ENCODE measurements around the gene ALX3. TPM values are rescaled to one million over a fixed set of nuclear protein-coding genes. Genes with fewer than 3 reads are reported as not detected.
A peak's percentile ranks its signal among the peaks of the same experiment; 100 is the strongest.

The ALX3 gene
- total RNA-seq, 1 donor from 2014 or later, result 2.8 TPM

DNA sequence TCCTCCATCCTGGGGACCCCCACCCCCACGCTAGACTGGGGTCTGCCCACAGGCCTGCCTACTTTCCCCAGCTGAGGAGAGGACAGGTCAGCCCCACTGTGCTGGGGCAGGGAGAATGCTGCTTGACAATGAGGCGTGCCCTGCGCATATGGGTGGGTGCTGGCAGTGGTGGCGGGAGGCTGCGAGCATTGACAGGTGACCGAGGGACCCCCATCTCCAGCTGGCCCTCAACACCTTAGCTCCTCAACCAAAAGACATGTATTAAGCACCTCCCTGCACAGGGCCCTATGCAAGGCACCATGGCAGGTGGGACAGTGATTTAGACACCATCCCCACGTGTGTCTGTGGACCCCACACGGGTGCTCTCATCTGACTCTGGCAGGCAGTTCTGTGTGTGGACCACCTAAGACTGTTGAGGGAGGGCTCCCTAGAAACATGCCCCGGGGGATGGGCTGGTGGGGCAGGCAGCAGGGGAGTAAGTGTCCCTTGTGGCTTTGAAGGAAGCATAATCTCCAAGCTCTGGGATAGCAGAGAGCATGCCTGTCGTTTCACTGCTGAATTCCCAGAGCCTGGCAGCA, 18.4 kb upstream of the ALX3 start:
- Mint-ChIP-seq H3K9me3 (ENCODE audit: low read depth) (no peaks in the 10 kb centered on the region), H3K27me3 (peaks cover 88% of the 10 kb centered on the region), H3K27ac (no peak overlapping the region), H3K36me3 (ENCODE audit: insufficient read depth) (no peaks in the 10 kb centered on the region), H3K4me1 (ENCODE audit: low read depth) (peaks cover 5% of the 10 kb centered on the region), H3K4me3 (ENCODE audit: low read depth) (no peak overlapping the region)
- TF ChIP-seq, protein P1, sequence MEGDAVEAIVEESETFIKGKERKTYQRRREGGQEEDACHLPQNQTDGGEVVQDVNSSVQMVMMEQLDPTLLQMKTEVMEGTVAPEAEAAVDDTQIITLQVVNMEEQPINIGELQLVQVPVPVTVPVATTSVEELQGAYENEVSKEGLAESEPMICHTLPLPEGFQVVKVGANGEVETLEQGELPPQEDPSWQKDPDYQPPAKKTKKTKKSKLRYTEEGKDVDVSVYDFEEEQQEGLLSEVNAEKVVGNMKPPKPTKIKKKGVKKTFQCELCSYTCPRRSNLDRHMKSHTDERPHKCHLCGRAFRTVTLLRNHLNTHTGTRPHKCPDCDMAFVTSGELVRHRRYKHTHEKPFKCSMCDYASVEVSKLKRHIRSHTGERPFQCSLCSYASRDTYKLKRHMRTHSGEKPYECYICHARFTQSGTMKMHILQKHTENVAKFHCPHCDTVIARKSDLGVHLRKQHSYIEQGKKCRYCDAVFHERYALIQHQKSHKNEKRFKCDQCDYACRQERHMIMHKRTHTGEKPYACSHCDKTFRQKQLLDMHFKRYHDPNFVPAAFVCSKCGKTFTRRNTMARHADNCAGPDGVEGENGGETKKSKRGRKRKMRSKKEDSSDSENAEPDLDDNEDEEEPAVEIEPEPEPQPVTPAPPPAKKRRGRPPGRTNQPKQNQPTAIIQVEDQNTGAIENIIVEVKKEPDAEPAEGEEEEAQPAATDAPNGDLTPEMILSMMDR (IDR thresholded peaks at IDR 0.05; ENCODE audit: unreplicated experiment), result no peak
- DNase-seq (ENCODE audit: low spot score, unreplicated experiment), result no peak

DNA sequence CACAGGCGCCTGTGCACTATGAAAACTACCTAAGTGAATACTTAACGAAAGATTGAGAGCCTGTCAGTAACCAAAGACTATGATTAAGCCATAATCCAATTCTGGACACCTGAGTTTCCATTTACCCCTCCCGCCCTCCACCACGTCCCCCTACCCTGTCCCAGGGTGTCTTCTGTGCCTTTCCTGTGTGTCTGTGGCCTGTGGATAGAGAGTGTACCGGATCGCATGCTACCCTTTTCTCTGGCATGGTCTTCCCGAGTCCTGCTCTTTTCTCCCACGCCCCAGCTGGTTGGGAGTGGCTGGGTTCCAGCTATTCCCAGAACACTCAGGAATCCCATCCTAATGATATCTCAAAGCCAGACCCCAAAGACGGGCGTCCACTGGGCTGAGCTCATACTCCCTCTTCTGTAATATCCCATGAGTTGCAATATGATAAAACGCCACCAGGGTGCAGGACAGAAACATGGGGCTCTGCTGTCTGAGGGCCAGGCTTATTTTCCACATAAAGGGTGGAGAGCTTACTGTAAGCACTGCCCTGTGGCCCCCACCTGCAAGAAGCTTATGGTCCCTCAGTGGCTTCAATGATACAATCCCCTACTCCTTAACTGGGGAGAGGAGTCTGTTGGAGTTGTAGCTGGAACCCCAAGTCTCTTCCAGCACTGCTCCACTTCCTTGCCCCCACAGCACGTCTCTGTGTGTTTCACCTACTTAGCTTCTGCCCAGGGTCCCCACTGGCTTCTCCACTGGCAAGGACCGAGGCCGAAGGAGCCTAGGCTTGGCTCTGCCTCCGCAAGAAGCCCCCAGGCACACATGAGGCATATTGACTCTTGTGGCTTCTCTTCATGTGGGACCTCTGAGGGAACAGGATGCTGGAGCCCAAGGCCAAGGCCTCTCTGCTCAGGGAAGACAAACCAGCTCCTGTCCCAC, 17.6 kb upstream of the ALX3 start:
- TF ChIP-seq, protein P1 (IDR thresholded peaks at IDR 0.05; ENCODE audit: unreplicated experiment), result peak; percentile 62
- no peaks in the 10 kb centered on the region for H3K36me3 Mint-ChIP-seq (ENCODE audit: insufficient read depth)
- no peaks in the 10 kb centered on the region for H3K9me3 Mint-ChIP-seq (ENCODE audit: low read depth)
- peak; percentile 43 for DNase-seq (ENCODE audit: low spot score, unreplicated experiment)
- H3K4me3 Mint-ChIP-seq (ENCODE audit: low read depth), result no peak overlapping the region
- H3K27me3 Mint-ChIP-seq, result peaks cover 88% of the 10 kb centered on the region
- H3K27ac Mint-ChIP-seq, result no peak overlapping the region
- peaks cover 5% of the 10 kb centered on the region for H3K4me1 Mint-ChIP-seq (ENCODE audit: low read depth)

DNA sequence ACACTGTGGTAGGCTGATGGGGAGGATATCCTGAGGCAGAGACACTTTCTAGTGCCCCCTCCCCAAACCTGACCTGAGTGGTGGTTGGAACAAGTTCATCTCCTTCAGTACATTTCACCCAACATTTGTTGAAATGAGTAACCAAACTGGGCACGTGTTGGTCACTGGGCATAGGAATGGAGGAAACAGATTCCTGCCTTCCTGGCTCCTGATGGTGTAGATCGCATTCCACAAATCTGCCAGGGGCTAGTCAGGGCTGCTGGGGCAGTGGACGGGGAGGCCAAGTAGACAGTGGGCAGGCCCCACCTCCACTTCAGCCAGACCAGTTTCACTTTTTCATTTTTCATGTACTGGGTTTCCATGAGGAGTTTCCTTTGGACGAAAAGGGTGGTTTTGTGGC, 16.5 kb upstream of the ALX3 start:
- Mint-ChIP-seq H3K27me3 (peaks cover 88% of the 10 kb centered on the region), H3K27ac (no peak overlapping the region), H3K36me3 (ENCODE audit: insufficient read depth) (no peaks in the 10 kb centered on the region), H3K4me3 (ENCODE audit: low read depth) (no peak overlapping the region), H3K4me1 (ENCODE audit: low read depth) (peaks cover 5% of the 10 kb centered on the region), H3K9me3 (ENCODE audit: low read depth) (no peaks in the 10 kb centered on the region)
- no peak for DNase-seq (ENCODE audit: low spot score, unreplicated experiment)
- TF ChIP-seq, protein P1 (IDR thresholded peaks at IDR 0.05; ENCODE audit: unreplicated experiment), result no peak

DNA sequence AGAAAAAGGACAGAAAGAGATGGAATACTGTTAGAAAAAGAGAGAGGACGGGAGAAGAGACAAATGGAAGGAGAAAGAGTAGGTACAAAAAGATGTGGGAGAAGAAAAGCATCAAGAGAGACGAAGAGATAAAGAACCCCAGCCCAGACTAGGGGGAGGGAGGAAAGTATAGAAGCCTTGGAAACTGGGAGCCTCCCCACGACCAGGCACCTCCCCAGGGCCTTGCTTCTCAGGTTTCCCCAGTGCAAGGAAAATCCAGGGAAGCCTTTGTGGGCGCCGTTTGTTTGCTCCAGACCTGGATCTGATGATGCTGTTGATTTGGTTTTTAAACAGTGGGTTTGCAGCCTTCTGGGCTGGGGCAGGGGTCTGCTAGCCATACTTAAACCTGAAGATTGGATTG, 15.2 kb upstream of the ALX3 start:
- DNase-seq (ENCODE audit: low spot score, unreplicated experiment), result no peak
- no peak overlapping the region for H3K4me3 Mint-ChIP-seq (ENCODE audit: low read depth)
- TF ChIP-seq, protein P1 (IDR thresholded peaks at IDR 0.05; ENCODE audit: unreplicated experiment), result no peak
- no peaks in the 10 kb centered on the region for H3K36me3 Mint-ChIP-seq (ENCODE audit: insufficient read depth)
- no peaks in the 10 kb centered on the region for H3K9me3 Mint-ChIP-seq (ENCODE audit: low read depth)
- peaks cover 87% of the 10 kb centered on the region for H3K27me3 Mint-ChIP-seq
- no peak overlapping the region for H3K27ac Mint-ChIP-seq
- H3K4me1 Mint-ChIP-seq (ENCODE audit: low read depth), result peaks cover 5% of the 10 kb centered on the region

DNA sequence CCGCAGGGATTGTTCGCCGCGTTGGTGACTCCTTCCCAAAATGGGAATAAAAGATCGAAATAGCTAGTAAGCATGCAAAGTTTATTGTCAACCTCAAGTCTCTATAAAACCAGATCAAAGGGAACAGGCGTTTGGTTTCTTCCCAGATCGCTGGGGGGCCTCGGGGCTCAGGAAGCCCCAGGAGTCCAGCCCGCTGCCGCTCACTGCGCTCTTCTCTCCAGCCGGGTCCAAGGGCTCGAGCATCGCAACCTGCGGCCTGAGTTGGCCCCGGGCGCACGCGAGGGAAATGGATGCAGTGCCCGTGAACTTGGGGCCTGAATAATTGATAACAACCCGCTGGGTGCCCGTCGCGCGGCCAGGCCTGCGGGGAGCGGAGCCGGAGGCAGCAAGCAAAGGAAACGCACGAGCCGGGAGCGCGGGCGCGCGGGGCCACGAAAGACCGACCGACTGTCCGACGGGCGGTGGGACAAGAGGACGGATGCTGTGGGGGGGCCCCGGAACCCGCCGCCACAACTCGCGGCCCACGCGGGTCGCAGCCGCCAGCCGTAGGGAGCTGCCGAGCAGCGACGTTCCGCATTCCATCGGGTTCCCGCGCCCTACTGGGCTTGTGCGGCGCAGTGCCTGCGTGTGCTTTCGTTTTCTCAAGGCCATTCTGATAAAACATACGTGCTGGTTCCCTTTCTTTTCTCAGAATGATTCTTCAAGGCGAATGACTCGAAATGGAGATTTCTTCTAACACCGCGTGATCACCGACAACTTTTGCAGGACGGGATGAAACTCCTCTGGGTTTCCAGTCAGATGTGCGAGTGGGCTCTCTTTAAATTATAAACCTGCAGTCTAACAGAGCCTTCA, 14.0 kb upstream of the ALX3 start:
- H3K4me3 Mint-ChIP-seq (ENCODE audit: low read depth), result no peak overlapping the region
- H3K9me3 Mint-ChIP-seq (ENCODE audit: low read depth), result no peaks in the 10 kb centered on the region

More for the DNA sequence above, 14.0 kb upstream of the ALX3 start:
- DNase-seq (ENCODE audit: low spot score, unreplicated experiment), result no peak
- no peaks in the 10 kb centered on the region for H3K36me3 Mint-ChIP-seq (ENCODE audit: insufficient read depth)
- no peak overlapping the region for H3K27ac Mint-ChIP-seq
- peaks cover 2% of the 10 kb centered on the region for H3K4me1 Mint-ChIP-seq (ENCODE audit: low read depth)
- peaks cover 88% of the 10 kb centered on the region for H3K27me3 Mint-ChIP-seq
- TF ChIP-seq, protein P1 (IDR thresholded peaks at IDR 0.05; ENCODE audit: unreplicated experiment), result no peak
